GM18868 (cell line): ENCODE data around the gene LDB2.

Experiments used
- ATAC-seq: cut with Tn5 transposase; IDR thresholded peaks from one replicate; pipeline ENCODE4 v1.9.1; 2021; ENCODE audit warnings: mild to moderate bottlenecking, moderate library complexity; ENCODE audit not compliant: unreplicated experiment

The LDB2 gene

DNA sequence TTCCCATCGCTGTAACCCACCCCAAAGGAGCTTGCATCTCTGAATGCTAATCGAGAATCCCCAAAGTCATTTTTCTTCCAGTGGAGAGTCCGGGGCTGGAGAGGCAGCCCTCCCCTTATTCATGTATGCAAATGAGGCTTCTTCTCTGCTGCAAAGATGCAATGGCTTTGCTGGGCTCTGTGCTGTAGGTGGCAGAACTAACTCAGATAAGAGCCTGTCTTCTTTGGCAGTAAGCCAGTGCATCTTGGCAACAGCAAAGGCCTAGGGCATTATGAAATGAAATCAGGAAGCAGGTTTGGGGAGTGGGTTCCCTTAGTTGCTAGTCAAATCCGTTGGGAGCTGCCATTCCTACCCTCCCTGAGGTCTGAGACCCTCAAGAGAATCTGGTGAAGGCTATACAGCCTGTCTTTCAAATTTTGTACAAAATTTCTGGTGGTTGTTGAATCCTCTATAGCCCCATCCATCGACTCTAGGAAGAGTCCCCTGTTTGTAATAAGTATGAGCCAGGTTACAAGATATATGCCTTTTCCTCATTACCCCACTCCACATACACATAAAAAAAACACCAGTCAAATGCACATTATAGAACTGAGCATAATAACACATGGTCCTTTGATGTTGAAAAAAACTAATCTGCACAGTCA lies 381.5 kb downstream of the LDB2 start:
- ATAC-seq: no peak

DNA sequence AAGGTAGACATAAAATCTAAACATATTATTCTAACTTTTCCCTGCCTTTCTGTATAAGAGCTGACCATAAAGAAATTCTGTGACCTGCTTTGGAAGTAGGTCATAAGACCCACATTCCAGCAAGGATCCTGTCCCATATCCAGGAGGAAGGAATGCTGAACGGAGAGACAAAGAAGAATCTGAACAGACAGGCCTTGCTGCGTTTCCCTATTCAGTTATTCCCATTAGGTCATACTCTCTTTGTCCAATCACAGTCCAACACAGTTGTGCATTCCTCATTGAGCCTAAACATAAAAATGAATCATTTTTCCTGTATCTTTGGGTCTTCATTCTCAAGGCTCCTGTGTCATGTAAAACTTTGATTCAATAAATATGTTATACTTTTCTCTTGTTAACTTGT lies 384.6 kb downstream of the LDB2 start:
- ATAC-seq: no peak

GRCh38 chr4:16508968-16509367 lies 389.5 kb downstream of the LDB2 start:
- ATAC-seq: no peak

GRCh38 chr4:16505726-16506125 lies 392.7 kb downstream of the LDB2 start:
- ATAC-seq: no peak

GRCh38 chr4:16505267-16505666 lies 393.2 kb downstream of the LDB2 start:
- no peak for ATAC-seq

DNA sequence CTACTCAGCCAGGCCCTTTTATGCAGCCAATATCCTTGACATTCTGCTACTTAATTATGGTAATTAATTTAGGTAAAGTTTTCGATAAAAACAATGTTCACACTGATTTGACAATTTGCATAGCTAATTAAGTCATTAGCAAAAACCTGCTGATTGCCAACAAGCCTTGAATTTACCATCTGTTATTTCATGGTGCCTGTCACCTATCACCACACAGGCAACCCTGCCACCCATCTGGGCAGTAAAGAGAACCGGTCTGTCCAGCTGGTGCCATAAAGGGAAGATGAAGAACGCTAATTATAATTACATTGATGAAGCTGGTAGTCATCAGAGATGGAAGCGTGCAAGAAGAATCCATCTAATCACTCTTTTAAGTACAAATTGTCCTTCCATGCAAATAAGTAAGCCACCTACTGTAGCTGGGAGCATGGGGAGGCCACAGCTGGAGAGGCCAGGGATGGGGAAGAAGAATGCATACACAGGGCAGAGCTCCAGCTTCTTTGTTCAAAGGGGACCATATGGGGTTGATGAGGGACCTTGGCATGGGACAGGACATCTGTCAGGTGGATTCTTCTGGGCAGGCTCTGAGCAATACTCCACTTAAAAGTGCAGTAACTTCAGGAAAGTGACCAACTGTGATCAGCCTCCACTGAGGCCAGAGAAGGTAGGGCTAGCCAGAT lies 394.9 kb downstream of the LDB2 start:
- no peak for ATAC-seq

- no peak for ATAC-seq
These were observed 399.5 kb downstream of the LDB2 start for GRCh38 chr4:16498978-16499377.

DNA sequence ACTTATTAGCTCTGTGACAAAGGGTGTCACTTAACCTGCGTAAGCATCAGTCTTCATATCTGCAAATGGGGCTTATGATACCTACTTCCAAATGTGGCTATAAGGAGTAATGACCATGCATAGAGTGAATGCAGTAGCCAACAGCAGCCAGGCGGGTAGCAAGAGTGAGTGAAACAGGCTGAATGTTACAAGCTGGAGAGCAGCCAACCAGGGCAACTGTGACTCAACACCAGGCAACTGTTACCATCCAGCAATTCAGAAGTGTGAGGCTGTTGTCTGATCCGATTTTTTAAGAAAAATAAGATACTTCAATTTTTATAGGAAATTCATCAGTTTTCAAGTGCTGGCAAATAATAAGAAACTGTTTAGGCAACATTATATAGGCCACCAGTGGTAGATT lies 401.9 kb downstream of the LDB2 start:
- ATAC-seq: no peak

DNA sequence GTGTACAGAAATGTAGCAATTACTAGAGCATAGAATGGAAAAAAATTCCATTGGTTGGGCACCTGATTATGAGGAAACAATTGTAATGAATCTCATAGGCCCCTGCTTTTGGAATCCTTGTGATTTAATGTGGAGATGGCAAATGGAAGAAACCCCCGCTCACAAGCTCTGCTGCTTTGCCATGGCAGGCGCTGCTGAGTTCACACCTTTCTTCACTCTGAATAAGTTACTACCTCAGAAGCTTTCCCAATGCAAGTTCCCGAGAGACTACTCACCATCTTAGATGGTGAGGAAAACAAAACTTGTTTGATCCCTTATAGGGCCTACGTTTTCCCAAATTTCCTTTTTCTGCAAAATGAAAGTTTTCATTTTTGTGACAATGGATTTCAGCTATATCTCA lies 405.6 kb downstream of the LDB2 start:
- no peak for ATAC-seq

DNA sequence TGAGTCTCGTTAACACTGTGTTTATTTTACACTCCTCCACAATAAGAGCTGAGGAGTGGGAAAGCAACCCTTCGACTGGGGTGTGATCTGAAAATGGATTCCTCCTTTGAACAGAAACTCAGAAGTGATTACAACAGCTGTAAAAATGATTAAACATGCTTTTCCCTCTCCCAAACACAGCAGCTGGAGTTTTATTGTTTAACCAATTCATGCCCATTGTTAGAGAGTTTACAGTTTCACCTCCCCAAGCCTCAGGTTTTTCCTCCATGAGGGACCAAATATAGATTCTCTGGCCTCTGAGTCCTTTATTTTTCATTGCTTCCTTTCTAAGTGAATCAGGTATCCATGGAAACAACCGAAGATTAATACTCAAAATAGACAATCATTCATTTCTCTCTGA lies 409.2 kb downstream of the LDB2 start:
- no peak for ATAC-seq

DNA sequence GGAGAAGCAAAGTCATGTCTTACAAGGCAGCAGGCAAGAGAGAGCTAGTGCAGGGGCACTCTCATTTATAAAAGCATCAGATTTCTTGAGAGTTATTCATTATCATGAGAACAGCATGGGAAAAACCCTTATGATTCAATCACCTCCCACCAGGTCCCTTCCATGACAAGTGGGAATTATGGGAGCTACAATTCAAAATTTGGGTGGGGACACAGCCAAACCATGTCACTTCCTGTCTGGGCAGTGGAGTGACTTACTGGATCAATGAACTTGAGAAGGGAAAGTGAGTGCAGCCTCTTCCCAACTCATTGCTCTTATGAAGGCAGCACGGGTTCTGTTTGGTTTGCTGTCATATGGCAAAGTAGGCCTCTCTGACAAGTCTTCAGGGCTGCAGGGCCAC lies 410.4 kb downstream of the LDB2 start:
- no peak for ATAC-seq

DNA sequence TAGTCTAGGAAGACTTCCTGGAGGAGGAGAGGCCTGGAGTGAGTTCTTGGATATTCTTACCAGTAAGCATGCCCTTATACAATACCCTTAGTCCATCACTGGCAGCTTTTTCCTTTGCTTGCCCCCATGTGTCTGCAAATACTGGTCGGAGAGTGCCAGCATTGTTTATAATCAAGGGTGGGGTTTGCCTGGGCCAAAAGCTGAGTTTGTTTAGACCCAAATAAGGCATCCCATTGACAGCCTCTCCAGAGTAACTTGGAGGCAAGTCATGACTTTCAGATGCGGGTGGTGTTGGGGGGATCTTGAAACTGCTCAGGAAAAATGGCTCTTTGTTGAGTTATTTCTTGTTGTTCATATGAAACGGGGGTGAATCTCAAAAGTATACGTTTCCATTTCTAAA lies 413.7 kb downstream of the LDB2 start:
- no peak for ATAC-seq

GRCh38 chr4:16483540-16483939 lies 414.9 kb downstream of the LDB2 start:
- no peak for ATAC-seq

- no peak for ATAC-seq
These were observed 418.4 kb downstream of the LDB2 start for GRCh38 chr4:16480011-16480410.

- ATAC-seq: no peak
These were observed 425.9 kb downstream of the LDB2 start for GRCh38 chr4:16472537-16472936.

DNA sequence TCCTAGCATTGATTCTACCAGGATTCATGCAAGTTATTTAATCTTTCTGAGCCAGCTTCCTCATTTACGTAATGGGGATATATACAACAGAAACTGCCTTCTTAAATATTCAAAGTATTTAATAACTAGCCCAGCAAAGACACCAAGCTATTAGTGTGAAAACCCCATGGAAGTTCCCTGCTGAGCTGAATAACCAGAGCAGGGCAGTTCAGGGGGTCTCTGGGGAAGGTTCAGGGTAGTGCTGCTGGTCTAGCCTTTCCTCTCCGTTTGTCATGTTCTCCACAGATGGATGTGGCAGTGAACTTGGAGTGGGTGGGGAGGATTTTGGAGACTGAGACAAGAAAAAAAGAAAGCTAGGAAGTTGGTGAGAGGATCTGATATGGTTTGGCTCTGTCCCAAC lies 431.4 kb downstream of the LDB2 start:
- ATAC-seq: peak; percentile 45

- ATAC-seq: no peak
These were observed 431.9 kb downstream of the LDB2 start for GRCh38 chr4:16466581-16466980.

DNA sequence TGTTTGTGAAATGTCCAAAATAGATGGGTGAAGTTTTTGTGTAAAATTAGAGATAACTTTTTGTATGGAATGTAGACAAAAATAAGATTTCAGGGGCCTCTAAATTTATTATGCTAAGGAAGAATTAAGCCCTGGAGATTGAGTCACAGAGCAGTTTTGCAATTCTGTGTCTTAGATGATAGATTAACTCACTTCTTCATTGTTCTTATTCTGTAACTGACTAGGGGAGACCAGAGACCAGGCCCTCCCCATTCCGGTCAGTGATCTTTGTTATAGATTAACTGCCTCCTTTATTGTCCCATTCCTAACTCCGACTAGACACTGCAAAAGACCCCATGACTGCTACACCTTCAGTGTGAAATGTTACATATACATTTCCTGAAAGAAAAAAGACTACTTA lies 433.8 kb downstream of the LDB2 start:
- ATAC-seq: no peak

DNA sequence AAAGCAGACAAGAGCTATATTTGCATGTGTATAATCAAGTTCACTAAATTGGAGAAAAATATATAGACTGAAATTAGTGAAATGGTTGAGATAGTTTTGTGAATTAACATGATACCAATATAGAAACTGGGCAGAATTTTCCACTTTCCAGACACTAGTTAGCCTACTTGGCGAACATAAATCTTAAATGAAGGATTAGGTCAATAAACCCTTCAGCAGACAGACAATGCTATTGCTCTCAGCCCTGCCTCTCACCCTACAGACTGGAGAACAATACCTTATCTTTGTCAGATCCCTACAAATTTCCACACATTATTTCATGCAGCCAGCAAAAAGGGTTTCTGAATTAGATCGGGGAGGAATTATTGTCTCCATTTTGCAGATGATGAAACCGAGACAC lies 435.8 kb downstream of the LDB2 start:
- no peak for ATAC-seq

- no peak for ATAC-seq
These were observed 437.1 kb downstream of the LDB2 start for GRCh38 chr4:16461362-16461761.

GRCh38 chr4:16457944-16458343 lies 440.5 kb downstream of the LDB2 start:
- ATAC-seq: no peak
